Activated naive CD8-positive, alpha-beta T cell treated with anti-CD3 and anti-CD28 coated beads for 36 hours (primary cell): ENCODE measurements around the gene ABCE1. TPM values are rescaled to one million over a fixed set of nuclear protein-coding genes. Genes with fewer than 3 reads are reported as not detected.

Experiments used
- DNase-seq: peaks from one replicate; pipeline ENCODE4 v3.0.0; 2021
- H3K27ac Mint-ChIP-seq: one replicate; pipeline ENCODE4 v1.8.0; 2022; ENCODE audit warnings: mild to moderate bottlenecking, moderate library complexity, mixed read lengths
- H3K27me3 Mint-ChIP-seq: one replicate; pipeline ENCODE4 v1.8.0; 2022; ENCODE audit warnings: mild to moderate bottlenecking, mixed read lengths
- H3K36me3 Mint-ChIP-seq: one replicate; pipeline ENCODE4 v1.8.0; 2021; ENCODE audit warnings: mild to moderate bottlenecking, mixed read lengths
- H3K4me1 Mint-ChIP-seq: one replicate; pipeline ENCODE4 v1.8.0; 2021; ENCODE audit warnings: mixed read lengths
- H3K4me3 Mint-ChIP-seq: one replicate; pipeline ENCODE4 v1.8.0; 2022; ENCODE audit warnings: mild to moderate bottlenecking, moderate library complexity, mixed read lengths
- H3K9me3 Mint-ChIP-seq: one replicate; pipeline ENCODE4 v1.8.0; 2022; ENCODE audit warnings: mixed read lengths
- total RNA-seq, 2 experiments: library from RNA; stranded (reverse); gene quantifications; one replicate each; pipeline ENCODE4 v1.2.3, GENCODE V29; 2021

ABCE1 gene
- total RNA-seq, 2 experiments from 2014 or later: 198 to 210 TPM

DNA sequence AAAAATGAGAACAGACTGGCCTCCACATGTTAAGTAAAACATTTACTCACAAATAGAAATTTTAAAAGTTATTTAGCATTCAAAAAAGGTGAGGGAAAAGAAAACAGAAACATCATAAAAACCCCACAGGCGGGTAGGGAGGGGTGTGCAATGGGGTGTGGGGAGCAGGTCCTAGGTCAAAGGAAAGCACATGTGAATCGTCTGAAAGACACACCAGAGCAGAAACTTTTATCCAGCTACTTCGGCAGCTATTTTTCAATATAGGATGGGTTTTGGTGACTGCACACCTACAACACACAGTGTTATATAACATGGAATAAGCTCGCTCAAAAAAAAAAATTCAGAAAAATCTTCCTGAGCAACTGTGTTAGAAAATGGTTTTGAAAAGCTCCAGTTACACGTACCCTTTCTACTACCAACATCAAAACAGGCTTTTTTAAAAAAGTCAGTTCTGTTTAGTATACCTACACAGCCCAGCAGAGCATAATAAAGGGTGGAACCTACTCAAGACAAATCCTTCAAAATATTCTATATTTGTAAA, 80.7 kb downstream of the ABCE1 start:
- Mint-ChIP-seq H3K27me3 (no peaks in the 10 kb centered on the region), H3K4me3 (peak overlapping the region; percentile 96), H3K9me3 (no peaks in the 10 kb centered on the region), H3K4me1 (peaks cover 28% of the 10 kb centered on the region), H3K27ac (peak overlapping the region; percentile 94), H3K36me3 (peaks cover 32% of the 10 kb centered on the region)
- DNase-seq: no peak

Other genes with a start within 250 kb of the ABCE1 start
- gene ANAPC10, start 115 bp upstream of the ABCE1 start, total RNA-seq: 10 to 100 TPM; 28.6 to 29.1 TPM
- 10 to 100 TPM; 54.5 to 59.0 TPM for gene OTUD4, start 82.3 kb downstream of the ABCE1 start, total RNA-seq